Neural cell (in vitro differentiated cells): ENCODE measurements around the gene IRS2. TPM values are rescaled to one million over a fixed set of nuclear protein-coding genes. Genes with fewer than 3 reads are reported as not detected.
A peak's percentile ranks its signal among the peaks of the same experiment; 100 is the strongest.

Experiments used
- H2AFZ ChIP-seq: fragments of 200-600, 300-800 bp; sonication (generic), shearing (Covaris generic); 2 replicates; pipeline ENCODE4 v1.6.0; 2014; ENCODE audit warnings: low read depth, mild to moderate bottlenecking, antibody characterized with exemption, low read length, moderate library complexity
- H3F3A ChIP-seq: fragments of 200-600 bp; shearing (Covaris generic); 2 replicates; pipeline ENCODE4 v1.6.1; 2016; ENCODE audit warnings: mild to moderate bottlenecking, moderate library complexity, mixed read lengths, antibody characterized with exemption, low read length; ENCODE audit not compliant: insufficient read depth, poor library complexity, severe bottlenecking
- H3K27ac ChIP-seq: fragments of 200-600, 300-800 bp; sonication (generic), shearing (Covaris generic); 2 replicates; pipeline ENCODE4 v1.5.1; 2014; ENCODE audit warnings: mild to moderate bottlenecking, low read length, moderate library complexity
- H3K27me3 ChIP-seq: fragments of 300-800, 200-600 bp; sonication (generic), shearing (Covaris generic); 2 replicates; pipeline ENCODE4 v1.6.0; 2014; ENCODE audit warnings: mild to moderate bottlenecking, low read depth, low read length, moderate library complexity; ENCODE audit not compliant: insufficient read depth
- H3K36me3 ChIP-seq: fragments of 300-800, 200-600 bp; sonication (generic), shearing (Covaris generic); 2 replicates; pipeline ENCODE4 v1.5.1; 2014; ENCODE audit warnings: mild to moderate bottlenecking, antibody characterized with exemption, low read length, moderate library complexity; ENCODE audit not compliant: insufficient read depth
- H3K4me2 ChIP-seq: fragments of 300-800, 200-600 bp; sonication (generic), shearing (Covaris generic); 2 replicates; pipeline ENCODE4 v1.6.0; 2014; ENCODE audit warnings: mild to moderate bottlenecking, low read length
- H3K4me3 ChIP-seq: fragments of 300-800, 200-600 bp; sonication (generic), shearing (Covaris generic); 2 replicates; pipeline ENCODE4 v1.5.1; 2014; ENCODE audit warnings: mild to moderate bottlenecking, low read length, moderate library complexity
- H3K79me2 ChIP-seq: fragments of 200-600 bp; shearing (Covaris generic); replicated peaks from 2 replicates; pipeline ENCODE4 v1.6.0; 2014; ENCODE audit warnings: mild to moderate bottlenecking, low read length, moderate library complexity; ENCODE audit not compliant: insufficient read depth
- H3K9ac ChIP-seq: fragments of 300-800, 200-600 bp; sonication (generic), shearing (Covaris generic); 2 replicates; pipeline ENCODE4 v1.6.1; 2016; ENCODE audit warnings: mild to moderate bottlenecking, low read length, mixed read lengths
- H3K9me2 ChIP-seq: fragments of 200-600 bp; shearing (Covaris generic); 2 replicates; pipeline ENCODE4 v1.6.1; 2016; ENCODE audit warnings: mild to moderate bottlenecking, low read length, mixed read lengths; ENCODE audit not compliant: insufficient read depth
- H3K9me3 ChIP-seq: fragments of 200-600, 300-800 bp; sonication (generic), shearing (Covaris generic); 2 replicates; pipeline ENCODE4 v1.6.1; 2016; ENCODE audit warnings: mild to moderate bottlenecking, mixed run types, low read length, moderate library complexity, mixed read lengths
- H4K20me1 ChIP-seq: fragments of 200-600 bp; shearing (Covaris generic); 2 replicates; pipeline ENCODE4 v1.6.1; 2016; ENCODE audit warnings: mild to moderate bottlenecking, mixed run types; ENCODE audit not compliant: insufficient read depth
- EP300 ChIP-seq: fragments of 450-650 bp; conservative IDR thresholded peaks from 2 replicates; pipeline ENCODE4 v1.6.1; 2014; ENCODE audit warnings: antibody characterized with exemption, mild to moderate bottlenecking, moderate library complexity; ENCODE audit not compliant: poor library complexity, severe bottlenecking
- EZH2 ChIP-seq: fragments of 200-600, 300-800 bp; shearing (Covaris generic), sonication (generic); IDR thresholded peaks from 2 replicates; pipeline ENCODE4 v1.6.1; 2014; ENCODE audit warnings: antibody characterized with exemption, low read length, borderline replicate concordance, mild to moderate bottlenecking; ENCODE audit not compliant: insufficient read depth, poor library complexity, severe bottlenecking
- MXI1 ChIP-seq: fragments of 450-650 bp; conservative IDR thresholded peaks from 2 replicates; pipeline ENCODE4 v1.6.1; 2014; ENCODE audit warnings: antibody characterized with exemption, mild to moderate bottlenecking; ENCODE audit not compliant: poor library complexity, severe bottlenecking
- POLR2AphosphoS5 ChIP-seq: IDR thresholded peaks from 2 replicates; pipeline ENCODE4 v1.6.1; 2012
- RAD21 ChIP-seq: fragments of 450-650 bp; conservative IDR thresholded peaks from 2 replicates; pipeline ENCODE4 v1.6.1; 2014; ENCODE audit warnings: antibody characterized with exemption, mild to moderate bottlenecking, moderate library complexity
- SMC3 ChIP-seq: fragments of 450-650 bp; conservative IDR thresholded peaks from 2 replicates; pipeline ENCODE4 v1.6.1; 2014; ENCODE audit warnings: antibody characterized with exemption, mild to moderate bottlenecking, moderate library complexity; ENCODE audit not compliant: poor library complexity
- TAF1 ChIP-seq: IDR thresholded peaks from 2 replicates; pipeline ENCODE4 v1.6.1; 2012; ENCODE audit warnings: low read depth
- polyA plus RNA-seq: library from polyadenylated mRNA; depleted of rRNA; stranded (reverse); fragments of >200 nt; gene quantifications from 2 replicates; pipeline ENCODE4 v1.2.3, GENCODE V29; 2014
- TF ChIP-seq, protein P1 (sequence below): IDR thresholded peaks from 2 replicates; pipeline ENCODE4 v1.6.1; 2012; ENCODE audit warnings: borderline replicate concordance
- TF ChIP-seq, protein P2 (sequence below): fragments of 450-650 bp; IDR thresholded peaks from 2 replicates; pipeline ENCODE4 v1.5.1; 2014; ENCODE audit warnings: antibody characterized with exemption, mild to moderate bottlenecking, moderate library complexity; ENCODE audit not compliant: poor library complexity, severe bottlenecking

IRS2 gene
- polyA plus RNA-seq, 1 donor from 2014 or later = 7.1 TPM

DNA sequence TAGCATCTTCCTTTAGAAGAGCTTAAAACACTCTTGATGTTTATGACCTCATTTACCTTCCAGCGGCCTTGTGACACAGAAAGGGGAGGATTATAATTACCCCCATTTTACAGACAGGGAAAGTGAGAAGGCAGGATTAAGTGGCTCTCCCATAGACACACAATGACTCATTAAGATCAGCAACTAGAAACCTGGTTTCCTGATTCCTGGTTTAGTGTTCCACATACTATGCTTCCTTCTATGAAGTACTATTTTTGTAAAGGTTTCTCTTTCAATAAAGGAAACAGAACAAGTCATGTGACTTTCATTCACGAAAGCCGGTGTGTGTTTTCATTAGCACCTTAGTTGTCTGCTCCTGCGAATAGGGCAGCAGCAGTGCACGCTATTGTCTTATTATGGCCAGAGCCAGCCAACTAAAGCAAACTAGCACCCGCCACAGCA, 8.3 kb downstream of the IRS2 start:
- H3K4me2 ChIP-seq = peak overlapping the region; percentile 21
- H3K27ac ChIP-seq = no peak overlapping the region
- peaks cover 78% of the 10 kb centered on the region for H3K79me2 ChIP-seq
- H3K27me3 ChIP-seq = no peaks in the 10 kb centered on the region
- TF ChIP-seq, protein P1, sequence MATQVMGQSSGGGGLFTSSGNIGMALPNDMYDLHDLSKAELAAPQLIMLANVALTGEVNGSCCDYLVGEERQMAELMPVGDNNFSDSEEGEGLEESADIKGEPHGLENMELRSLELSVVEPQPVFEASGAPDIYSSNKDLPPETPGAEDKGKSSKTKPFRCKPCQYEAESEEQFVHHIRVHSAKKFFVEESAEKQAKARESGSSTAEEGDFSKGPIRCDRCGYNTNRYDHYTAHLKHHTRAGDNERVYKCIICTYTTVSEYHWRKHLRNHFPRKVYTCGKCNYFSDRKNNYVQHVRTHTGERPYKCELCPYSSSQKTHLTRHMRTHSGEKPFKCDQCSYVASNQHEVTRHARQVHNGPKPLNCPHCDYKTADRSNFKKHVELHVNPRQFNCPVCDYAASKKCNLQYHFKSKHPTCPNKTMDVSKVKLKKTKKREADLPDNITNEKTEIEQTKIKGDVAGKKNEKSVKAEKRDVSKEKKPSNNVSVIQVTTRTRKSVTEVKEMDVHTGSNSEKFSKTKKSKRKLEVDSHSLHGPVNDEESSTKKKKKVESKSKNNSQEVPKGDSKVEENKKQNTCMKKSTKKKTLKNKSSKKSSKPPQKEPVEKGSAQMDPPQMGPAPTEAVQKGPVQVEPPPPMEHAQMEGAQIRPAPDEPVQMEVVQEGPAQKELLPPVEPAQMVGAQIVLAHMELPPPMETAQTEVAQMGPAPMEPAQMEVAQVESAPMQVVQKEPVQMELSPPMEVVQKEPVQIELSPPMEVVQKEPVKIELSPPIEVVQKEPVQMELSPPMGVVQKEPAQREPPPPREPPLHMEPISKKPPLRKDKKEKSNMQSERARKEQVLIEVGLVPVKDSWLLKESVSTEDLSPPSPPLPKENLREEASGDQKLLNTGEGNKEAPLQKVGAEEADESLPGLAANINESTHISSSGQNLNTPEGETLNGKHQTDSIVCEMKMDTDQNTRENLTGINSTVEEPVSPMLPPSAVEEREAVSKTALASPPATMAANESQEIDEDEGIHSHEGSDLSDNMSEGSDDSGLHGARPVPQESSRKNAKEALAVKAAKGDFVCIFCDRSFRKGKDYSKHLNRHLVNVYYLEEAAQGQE = no peak
- no peaks in the 10 kb centered on the region for H3K9me3 ChIP-seq
- no peaks in the 10 kb centered on the region for H4K20me1 ChIP-seq
- H3K9ac ChIP-seq = no peak overlapping the region
- H3K4me3 ChIP-seq = peak overlapping the region; percentile 65
- H3K9me2 ChIP-seq = no peaks in the 10 kb centered on the region
- no peaks in the 10 kb centered on the region for H3K36me3 ChIP-seq
- H3F3A ChIP-seq = no peaks in the 10 kb centered on the region
- H2AFZ ChIP-seq = no peak overlapping the region

DNA sequence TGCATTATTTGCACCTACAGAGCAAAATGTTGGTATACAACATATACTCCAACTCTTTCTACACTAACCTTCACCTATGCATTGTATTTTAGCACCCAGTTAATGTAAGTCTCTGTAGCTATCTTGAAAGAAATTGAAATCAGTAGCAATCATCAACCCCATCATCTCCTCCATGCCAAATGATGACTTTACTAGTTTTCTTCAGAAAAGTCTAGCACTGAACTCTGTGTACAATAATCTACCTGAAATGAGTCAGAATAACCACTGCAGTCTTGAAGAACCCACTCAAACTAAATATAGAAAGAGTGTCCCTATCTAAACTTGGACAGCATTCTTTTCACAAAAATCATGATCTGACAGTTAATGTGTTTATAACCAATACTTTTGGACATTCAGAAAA, 9.8 kb downstream of the IRS2 start:
- TF ChIP-seq TAF1 (no peak), POLR2AphosphoS5 (no peak), RAD21 (no peak), EP300 (no peak), SMC3 (no peak), EZH2 (no peak), MXI1 (no peak)
- TF ChIP-seq, protein P2, sequence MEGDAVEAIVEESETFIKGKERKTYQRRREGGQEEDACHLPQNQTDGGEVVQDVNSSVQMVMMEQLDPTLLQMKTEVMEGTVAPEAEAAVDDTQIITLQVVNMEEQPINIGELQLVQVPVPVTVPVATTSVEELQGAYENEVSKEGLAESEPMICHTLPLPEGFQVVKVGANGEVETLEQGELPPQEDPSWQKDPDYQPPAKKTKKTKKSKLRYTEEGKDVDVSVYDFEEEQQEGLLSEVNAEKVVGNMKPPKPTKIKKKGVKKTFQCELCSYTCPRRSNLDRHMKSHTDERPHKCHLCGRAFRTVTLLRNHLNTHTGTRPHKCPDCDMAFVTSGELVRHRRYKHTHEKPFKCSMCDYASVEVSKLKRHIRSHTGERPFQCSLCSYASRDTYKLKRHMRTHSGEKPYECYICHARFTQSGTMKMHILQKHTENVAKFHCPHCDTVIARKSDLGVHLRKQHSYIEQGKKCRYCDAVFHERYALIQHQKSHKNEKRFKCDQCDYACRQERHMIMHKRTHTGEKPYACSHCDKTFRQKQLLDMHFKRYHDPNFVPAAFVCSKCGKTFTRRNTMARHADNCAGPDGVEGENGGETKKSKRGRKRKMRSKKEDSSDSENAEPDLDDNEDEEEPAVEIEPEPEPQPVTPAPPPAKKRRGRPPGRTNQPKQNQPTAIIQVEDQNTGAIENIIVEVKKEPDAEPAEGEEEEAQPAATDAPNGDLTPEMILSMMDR = no peak
- TF ChIP-seq, protein P1 = no peak
- no peaks in the 10 kb centered on the region for H4K20me1 ChIP-seq
- no peak overlapping the region for H3K27ac ChIP-seq
- H3K27me3 ChIP-seq = no peaks in the 10 kb centered on the region
- H3K79me2 ChIP-seq = peaks cover 76% of the 10 kb centered on the region
- no peaks in the 10 kb centered on the region for H3K36me3 ChIP-seq
- peak overlapping the region; percentile 65 for H3K4me3 ChIP-seq
- H3K9me3 ChIP-seq = no peaks in the 10 kb centered on the region
- no peak overlapping the region for H3K9ac ChIP-seq
- no peaks in the 10 kb centered on the region for H3F3A ChIP-seq
- H3K9me2 ChIP-seq = no peaks in the 10 kb centered on the region
- H2AFZ ChIP-seq = no peak overlapping the region
- H3K4me2 ChIP-seq = no peak overlapping the region
